Natural killer cell (primary cell): ENCODE data around the gene IPO11. TPM values are rescaled to one million over a fixed set of nuclear protein-coding genes. Genes with fewer than 3 reads are reported as not detected.

Source experiments
- ATAC-seq, 3 donors: fragments of 150-1000 bp in 2 of 3; fragments of 200-7000 bp in 1 of 3; cut with Tn5 transposase; 1 replicate in 1 of 3; 2 replicates in 2 of 3; pipeline ENCODE4 v1.10.0; 2021; ENCODE audit warnings: mild to moderate bottlenecking in 2 of 3, moderate library complexity in 2 of 3
- DNase-seq, 2 donors: peaks; one replicate each; pipeline versions ENCODE4 v3.0.0 to v3.0.0-alpha.2; 2013 to 2021; ENCODE audit warnings: mixed read lengths in 1 of 2
- H3K27ac ChIP-seq: one replicate; pipeline ENCODE4 v1.5.1; 2013; ENCODE audit warnings: mild to moderate bottlenecking, low read length
- H3K27me3 ChIP-seq: one replicate; pipeline ENCODE4 v1.6.1; 2013; ENCODE audit warnings: low read length; ENCODE audit not compliant: control insufficient read depth, insufficient read depth
- H3K36me3 ChIP-seq: one replicate; pipeline ENCODE4 v1.6.1; 2013; ENCODE audit warnings: low read length; ENCODE audit not compliant: control insufficient read depth, insufficient read depth
- H3K4me1 ChIP-seq: one replicate; pipeline ENCODE4 v1.6.1; 2013; ENCODE audit warnings: low read length; ENCODE audit not compliant: control insufficient read depth, insufficient read depth
- H3K4me3 ChIP-seq: one replicate; pipeline ENCODE4 v1.5.1; 2013; ENCODE audit warnings: low read length
- H3K9me3 ChIP-seq: one replicate; pipeline ENCODE4 v1.6.1; 2013; ENCODE audit warnings: low read length; ENCODE audit not compliant: control insufficient read depth, insufficient read depth
- H3K27ac Mint-ChIP-seq, 2 donors: one replicate each; pipeline ENCODE4 v1.8.0; 2022; ENCODE audit warnings: mild to moderate bottlenecking in 2 of 2, mixed read lengths in 2 of 2, moderate library complexity in 1 of 2
- H3K27me3 Mint-ChIP-seq, 2 donors: one replicate each; pipeline ENCODE4 v1.8.0; 2022; ENCODE audit warnings: low read depth in 2 of 2, mixed read lengths in 2 of 2
- H3K36me3 Mint-ChIP-seq: one replicate; pipeline ENCODE4 v1.8.0; 2022; ENCODE audit warnings: mixed read lengths
- H3K4me1 Mint-ChIP-seq, 2 donors: one replicate each; pipeline ENCODE4 v1.8.0; 2022; ENCODE audit warnings: mixed read lengths in 2 of 2
- H3K4me3 Mint-ChIP-seq: one replicate; pipeline ENCODE4 v1.8.0; 2022; ENCODE audit warnings: mild to moderate bottlenecking, moderate library complexity, mixed read lengths
- H3K9me3 Mint-ChIP-seq, 2 donors: one replicate each; pipeline ENCODE4 v1.8.0; 2022; ENCODE audit warnings: mixed read lengths in 2 of 2
- CTCF ChIP-seq: fragments of 200-600 bp; IDR thresholded peaks from one replicate; pipeline ENCODE4 v1.8.0; 2022; ENCODE audit warnings: antibody characterized with exemption
- WGBS: methylation state at CpG from one replicate; pipeline ENCODE4 v1.1.7; 2013; ENCODE audit warnings: missing lambda C conversion rate; ENCODE audit not compliant: insufficient coverage; 5-methylcytosine and 5-hydroxymethylcytosine counted together
- intact Hi-C: fragments of 100-400 bp; cut with micrococcal nuclease; formaldehyde crosslinking; loops from one replicate; pipeline ENCODE4 v1.14.2; 2022
- total RNA-seq, 4 donors: library from RNA; stranded (reverse); fragments of 120-200 nt in 1 of 4; gene quantifications; one replicate each; pipeline versions ENCODE4 v1.2.3 to v1.2.4, GENCODE V29; 2013 to 2022

Gene IPO11
- total RNA-seq, 3 donors from 2014 or later (not counting 1 experiment from before 2014, with no cell fraction given): 16.6 to 31.4 (median 30.7) TPM

DNA sequence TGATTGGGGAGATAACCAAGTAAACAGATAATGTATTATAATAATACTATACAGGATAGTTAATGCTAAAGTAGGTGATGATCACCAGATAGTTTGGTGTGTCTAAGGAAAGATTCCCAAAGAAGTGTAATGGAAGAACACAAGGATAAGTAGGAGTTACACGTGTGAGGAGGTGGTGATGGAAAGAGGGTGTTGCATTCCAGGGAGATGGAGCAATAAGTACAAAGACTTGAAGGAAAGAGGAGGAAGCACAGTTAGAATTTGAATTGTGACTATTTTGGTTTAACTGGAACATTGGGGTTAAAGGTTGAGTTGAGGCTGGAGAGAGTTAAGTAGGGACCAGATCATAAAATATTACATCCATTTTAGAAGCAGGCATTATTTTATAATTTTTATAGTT, 76.9 kb downstream of the IPO11 start:
- H3K27me3 Mint-ChIP-seq: no peaks in the 10 kb centered on the region
- H3K36me3 Mint-ChIP-seq: peaks cover 5% of the 10 kb centered on the region

DNA sequence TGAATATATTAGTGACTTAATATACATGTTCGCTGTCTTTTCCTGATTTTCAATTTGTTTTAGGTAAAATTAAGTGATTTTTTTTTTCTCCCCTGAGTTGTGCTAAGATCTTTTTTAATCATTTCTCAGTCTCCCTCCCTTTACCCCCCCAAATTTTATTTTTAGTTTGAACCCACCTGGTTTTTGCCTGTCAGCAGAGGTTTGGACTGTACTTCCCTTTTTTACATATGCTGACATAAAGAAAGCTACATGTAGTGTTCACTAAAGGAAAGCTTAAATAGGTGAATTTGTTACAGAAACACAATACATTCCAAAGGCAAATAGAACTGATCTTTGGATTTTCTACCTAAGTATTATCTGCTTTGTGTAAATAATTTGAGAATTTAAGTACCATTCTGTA, 82.2 kb downstream of the IPO11 start:
- no peaks in the 10 kb centered on the region for H3K4me1 ChIP-seq
- DNase-seq (no peak), ATAC-seq (no peak)
- H3K36me3 Mint-ChIP-seq: no peaks in the 10 kb centered on the region
- no peaks in the 10 kb centered on the region for H3K4me1 Mint-ChIP-seq
- intact Hi-C loops: no loop called here
- H3K4me3 ChIP-seq: no peak overlapping the region
- no CpG with 5 or more reads among the region's 1 CpG for WGBS
- H3K9me3 Mint-ChIP-seq: no peaks in the 10 kb centered on the region
- H3K27ac ChIP-seq: no peak overlapping the region
- H3K4me3 Mint-ChIP-seq: no peak overlapping the region
- no peaks in the 10 kb centered on the region for H3K27me3 Mint-ChIP-seq
- H3K9me3 ChIP-seq: no peaks in the 10 kb centered on the region
- no peaks in the 10 kb centered on the region for H3K27me3 ChIP-seq
- TF ChIP-seq CTCF: no peak
- H3K36me3 ChIP-seq: peaks cover 11% of the 10 kb centered on the region
- no peak overlapping the region for H3K27ac Mint-ChIP-seq

More for the DNA sequence above, 76.9 kb downstream of the IPO11 start:
- Histone ChIP-seq H3K4me1 (no peaks in the 10 kb centered on the region), H3K4me3 (no peak overlapping the region), H3K36me3 (peaks cover 6% of the 10 kb centered on the region), H3K27me3 (no peaks in the 10 kb centered on the region), H3K27ac (no peak overlapping the region), H3K9me3 (no peaks in the 10 kb centered on the region)
- H3K4me3 Mint-ChIP-seq: no peak overlapping the region
- 88% methylated on average over 1 of the region's 1 CpG for WGBS
- intact Hi-C loops: no loop called here
- DNase-seq (no peak), ATAC-seq (no peak)
- H3K9me3 Mint-ChIP-seq: no peaks in the 10 kb centered on the region
- TF ChIP-seq CTCF: no peak
- H3K4me1 Mint-ChIP-seq: no peaks in the 10 kb centered on the region
- no peak overlapping the region for H3K27ac Mint-ChIP-seq

GRCh38 chr5:62496876-62497275, 84.3 kb downstream of the IPO11 start:
- Histone ChIP-seq H3K4me1 (no peaks in the 10 kb centered on the region), H3K9me3 (no peaks in the 10 kb centered on the region), H3K4me3 (no peak overlapping the region), H3K36me3 (peaks cover 11% of the 10 kb centered on the region), H3K27me3 (no peaks in the 10 kb centered on the region), H3K27ac (no peak overlapping the region)
- DNase-seq (no peak), ATAC-seq (no peak)
- Mint-ChIP-seq H3K9me3 (no peaks in the 10 kb centered on the region), H3K4me3 (no peak overlapping the region), H3K27me3 (no peaks in the 10 kb centered on the region), H3K36me3 (no peaks in the 10 kb centered on the region), H3K27ac (no peak overlapping the region), H3K4me1 (no peaks in the 10 kb centered on the region)
- TF ChIP-seq CTCF: no peak
- intact Hi-C loops: no loop called here
- WGBS: 97% methylated on average over 7 of the region's 7 CpGs

DNA sequence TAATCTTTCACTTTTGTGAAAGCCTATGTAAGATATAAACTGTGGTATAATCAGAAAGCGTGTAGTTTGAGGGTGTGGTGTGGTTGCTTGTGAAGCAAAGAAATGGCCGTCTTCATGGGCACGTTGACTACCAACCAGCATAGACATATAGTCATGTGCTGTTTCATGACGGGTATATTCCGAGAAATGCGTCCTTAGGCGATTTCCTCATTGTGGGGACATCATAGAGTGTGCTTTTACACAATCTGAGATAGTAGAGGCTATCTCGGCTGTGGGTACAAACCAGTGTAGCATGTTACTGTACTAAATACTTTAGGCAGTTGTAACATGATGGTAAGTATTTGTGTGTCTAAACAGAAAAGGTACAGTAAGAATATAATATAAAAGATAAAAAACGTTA, 86.4 kb downstream of the IPO11 start:
- H3K36me3 Mint-ChIP-seq: no peaks in the 10 kb centered on the region
- Histone ChIP-seq H3K4me3 (no peak overlapping the region), H3K9me3 (no peaks in the 10 kb centered on the region), H3K27ac (no peak overlapping the region), H3K36me3 (peaks cover 12% of the 10 kb centered on the region), H3K27me3 (no peaks in the 10 kb centered on the region), H3K4me1 (no peaks in the 10 kb centered on the region)
- H3K4me1 Mint-ChIP-seq: no peaks in the 10 kb centered on the region
- no peak for TF ChIP-seq CTCF
- intact Hi-C loops: no loop called here
- no peak overlapping the region for H3K27ac Mint-ChIP-seq
- ATAC-seq (no peak), DNase-seq (no peak)
- no peaks in the 10 kb centered on the region for H3K9me3 Mint-ChIP-seq
- H3K27me3 Mint-ChIP-seq: no peaks in the 10 kb centered on the region
- no peak overlapping the region for H3K4me3 Mint-ChIP-seq
- WGBS: 99% methylated on average over 8 of the region's 9 CpGs
